ENCODE data around the gene KCNT2.
"Not testable (repeated sequence)": the region's sequence is repeated elsewhere in the genome, so short reads cannot be mapped to it uniquely, and the experiment has no call there.

Gene KCNT2

GRCh38 chr1:196590012-196590708 lies 18.1 kb downstream of the KCNT2 start:
- no peak for DNase-seq

GRCh38 chr1:196584696-196585095 lies 23.5 kb downstream of the KCNT2 start:
- DNase-seq = no peak

DNA sequence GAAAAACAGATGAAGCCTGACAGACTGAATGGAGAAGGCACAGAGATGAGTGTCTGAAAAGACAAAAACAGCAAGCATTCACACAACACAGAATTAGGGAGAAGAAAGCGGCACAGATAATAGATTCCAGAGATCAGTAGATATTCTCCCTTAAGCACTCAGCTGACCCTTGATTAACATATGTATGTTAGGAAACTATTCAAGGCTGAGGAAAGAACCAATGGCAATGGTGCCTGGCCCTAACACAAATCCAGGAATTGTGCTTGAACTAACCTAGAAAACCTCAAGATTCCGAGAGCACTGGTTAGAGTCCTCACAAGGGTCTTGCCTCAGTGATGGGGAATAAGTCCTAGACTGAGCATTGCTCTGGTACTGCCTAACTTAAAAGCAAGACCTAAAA lies 30.9 kb downstream of the KCNT2 start:
- DNase-seq = no peak

GRCh38 chr1:196573226-196573625 lies 35.0 kb downstream of the KCNT2 start:
- DNase-seq = no peak

DNA sequence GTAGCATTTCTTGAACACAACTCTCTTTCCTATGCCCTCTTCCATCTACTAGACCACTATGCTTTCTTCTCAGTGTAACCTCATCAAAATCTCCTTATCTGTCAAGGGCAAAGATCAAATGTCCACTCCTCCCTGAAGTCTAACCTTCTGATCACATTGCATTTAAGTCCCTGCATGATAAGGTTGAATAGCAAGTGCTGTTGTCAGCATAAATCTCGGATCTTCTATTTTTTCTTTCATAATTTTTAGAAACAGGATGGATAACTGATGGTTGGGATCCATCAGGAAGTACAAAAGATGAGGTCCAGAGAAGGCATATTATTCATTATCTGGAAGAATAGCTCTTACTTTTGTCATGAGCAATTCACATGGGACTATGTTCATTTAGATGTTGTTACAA lies 41.0 kb downstream of the KCNT2 start:
- DNase-seq = no peak

DNA sequence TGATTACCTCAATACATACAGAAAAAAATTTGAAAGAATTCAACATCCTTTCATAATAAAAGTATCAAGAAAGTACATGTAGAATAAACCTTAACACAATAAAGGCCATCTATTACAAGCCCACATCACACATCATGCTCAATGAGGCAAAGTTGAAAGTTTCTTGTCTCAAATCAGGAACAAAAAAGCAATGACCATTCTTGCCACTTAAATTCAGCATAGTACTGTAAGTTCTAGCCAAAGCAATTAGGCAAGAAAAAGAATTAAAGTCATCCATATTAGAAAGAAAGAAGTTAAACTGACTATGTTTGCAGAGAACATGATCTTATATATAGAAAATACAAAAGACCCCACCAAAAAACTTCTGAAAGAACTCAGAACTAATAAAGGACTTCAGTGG lies 44.5 kb downstream of the KCNT2 start:
- DNase-seq = no peak

DNA sequence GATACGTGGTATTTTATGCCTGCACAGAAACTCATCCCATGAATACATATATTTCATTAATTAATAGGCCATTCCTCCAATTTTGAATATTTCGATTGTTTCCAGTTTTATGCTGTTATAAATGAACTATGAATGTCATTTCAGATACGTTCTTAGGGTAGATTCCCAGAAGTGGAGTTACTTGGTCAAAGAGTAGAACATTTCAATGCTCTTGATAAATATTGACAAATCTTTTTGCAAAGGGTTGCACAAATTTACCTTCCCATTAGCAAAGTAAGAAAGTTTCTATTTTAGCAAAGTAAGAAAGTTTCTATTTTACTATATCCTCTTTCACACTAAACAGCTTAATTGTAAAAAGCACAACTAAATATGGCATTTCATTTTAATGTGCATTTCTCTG lies 48.9 kb downstream of the KCNT2 start:
- no peak for DNase-seq

GRCh38 chr1:196558411-196558810 lies 49.8 kb downstream of the KCNT2 start:
- DNase-seq = no peak

DNA sequence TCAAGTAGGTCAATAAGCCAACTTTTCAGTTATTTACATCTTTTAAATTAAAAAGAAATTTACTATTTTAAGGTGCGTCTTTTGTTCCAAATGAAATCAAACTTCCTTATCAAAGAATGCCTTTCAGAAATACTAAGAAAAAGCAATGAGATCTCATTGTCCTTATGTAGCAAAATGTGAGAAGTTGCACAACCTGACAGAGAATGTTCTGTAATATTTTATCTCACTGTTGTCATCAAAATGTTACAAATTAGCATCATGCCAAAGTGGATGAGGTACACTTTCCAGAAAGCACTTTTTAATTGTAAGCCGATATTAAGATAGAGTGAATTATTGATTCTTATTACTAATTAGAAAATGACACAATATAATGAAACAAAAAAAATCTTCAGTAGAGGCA lies 50.4 kb downstream of the KCNT2 start:
- DNase-seq = no peak

GRCh38 chr1:196550731-196551130 lies 57.5 kb downstream of the KCNT2 start:
- DNase-seq = no peak

- DNase-seq = no peak
These were observed 61.7 kb downstream of the KCNT2 start for GRCh38 chr1:196546272-196547111.

- no peak for DNase-seq
These were observed 63.0 kb downstream of the KCNT2 start for GRCh38 chr1:196545222-196545621.

- DNase-seq = no peak
These were observed 63.6 kb downstream of the KCNT2 start for GRCh38 chr1:196544617-196545016.

- DNase-seq = no peak
These were observed 64.4 kb downstream of the KCNT2 start for GRCh38 chr1:196543833-196544232.

- DNase-seq = no peak
These were observed 69.8 kb downstream of the KCNT2 start for GRCh38 chr1:196538473-196538872.

GRCh38 chr1:196535727-196536126 lies 72.5 kb downstream of the KCNT2 start:
- no peak for DNase-seq

- DNase-seq = no peak
These were observed 76.3 kb downstream of the KCNT2 start for GRCh38 chr1:196531737-196532524.

GRCh38 chr1:196527919-196528318 lies 80.3 kb downstream of the KCNT2 start:
- no peak for DNase-seq

DNA sequence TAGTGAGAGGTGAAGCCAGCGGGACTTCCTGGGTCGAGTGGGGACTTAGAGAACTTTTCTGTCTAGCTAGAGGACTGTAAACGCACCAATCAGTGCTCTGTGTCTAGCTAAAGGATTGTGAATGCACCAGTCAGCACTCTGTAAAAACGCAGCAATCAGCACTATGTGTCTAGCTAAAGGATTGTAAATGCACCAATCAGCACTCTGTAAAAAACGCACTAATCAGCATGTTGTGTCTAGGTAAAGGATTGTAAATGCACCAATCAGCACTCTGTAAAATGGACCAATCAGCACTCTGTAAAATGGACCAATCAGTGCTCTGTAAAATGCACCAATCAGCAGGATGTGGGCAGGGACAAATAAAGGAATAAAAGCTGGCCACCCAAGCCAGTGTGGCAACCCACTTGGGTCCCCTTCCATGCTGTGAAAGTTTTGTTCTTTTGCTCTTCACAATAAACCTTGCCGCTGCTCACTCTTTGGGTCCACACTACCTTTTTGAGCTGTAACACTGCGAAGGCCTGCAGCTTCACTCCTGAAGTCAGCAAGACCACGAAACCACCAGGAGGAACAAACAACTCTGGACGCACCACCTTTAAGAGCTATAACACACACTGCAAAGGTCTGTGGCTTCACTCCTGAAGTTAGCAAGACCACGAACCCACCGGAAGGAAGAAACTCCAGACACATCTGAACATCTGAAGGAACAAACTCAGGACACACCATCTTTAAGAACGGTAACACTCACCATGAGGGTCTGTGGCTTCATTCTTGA lies 85.5 kb downstream of the KCNT2 start:
- not testable (repeated sequence) for DNase-seq

DNA sequence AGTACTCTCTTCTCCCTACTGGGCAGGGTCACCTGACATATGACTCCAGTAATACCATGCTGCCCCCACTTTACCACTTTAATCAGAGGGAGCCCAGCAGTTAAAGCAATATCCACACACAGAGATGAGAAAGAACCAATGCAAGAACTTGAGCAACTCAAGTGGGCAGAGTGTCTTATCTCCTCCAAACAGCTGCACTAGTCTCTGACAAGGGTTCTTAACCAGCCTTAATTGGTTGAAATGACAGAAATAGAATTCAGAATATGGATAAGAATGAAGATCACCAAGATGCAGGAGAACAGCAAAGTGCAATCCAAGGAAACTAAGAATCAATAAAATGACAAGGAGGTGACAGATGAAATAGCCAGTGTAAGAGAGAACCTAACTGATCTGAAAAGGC lies 91.0 kb downstream of the KCNT2 start:
- DNase-seq = no peak

DNA sequence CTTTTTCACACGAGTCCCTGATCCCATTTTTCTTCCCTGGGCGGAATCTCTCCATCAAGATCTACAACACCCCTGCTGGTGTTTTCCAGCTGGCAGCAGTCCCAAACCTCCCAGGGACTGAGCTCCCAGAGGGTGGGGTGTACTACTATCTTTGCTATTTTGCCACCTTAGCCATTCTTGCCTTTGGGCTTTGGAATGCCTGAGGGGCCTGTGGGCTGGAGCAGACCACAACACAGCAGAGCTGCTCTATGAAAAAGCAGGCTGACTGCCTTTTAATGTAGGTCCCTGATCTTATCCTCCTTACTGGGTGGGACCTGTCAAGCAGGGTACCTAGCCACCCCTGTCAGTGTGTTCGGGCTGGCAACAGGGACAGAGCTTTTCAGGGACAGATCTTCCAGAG lies 91.9 kb downstream of the KCNT2 start:
- DNase-seq = no peak

DNA sequence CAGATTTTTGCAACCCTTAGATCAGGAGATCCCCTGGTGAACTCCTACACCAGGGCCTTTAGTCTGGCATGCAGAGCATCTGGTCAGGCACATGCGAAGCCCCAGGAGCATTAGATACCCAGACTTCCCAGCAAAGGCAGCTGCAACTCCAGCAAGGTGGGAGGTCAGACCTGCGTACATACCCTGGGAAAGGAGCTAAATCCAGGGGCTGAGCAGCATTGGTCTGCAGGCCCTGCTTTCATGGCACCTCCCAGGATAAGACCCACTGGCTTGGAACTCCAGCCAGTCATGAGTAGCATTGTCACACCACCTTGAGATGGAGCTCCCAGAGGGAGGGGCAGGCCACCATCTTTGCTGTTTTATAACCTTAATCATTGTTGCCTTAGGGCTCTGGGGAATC lies 92.3 kb downstream of the KCNT2 start:
- no peak for DNase-seq

GRCh38 chr1:196513821-196514220 lies 94.4 kb downstream of the KCNT2 start:
- DNase-seq = no peak

Measured in activated naive CD4-positive, alpha-beta T cell (primary cell).